HG03469 (cell line): ENCODE data around the gene LRMDA.

Source experiments
- ATAC-seq: cut with Tn5 transposase; IDR thresholded peaks from one replicate; pipeline ENCODE4 v1.9.1; 2021; ENCODE audit warnings: mild to moderate bottlenecking, moderate library complexity, moderate number of reproducible peaks; ENCODE audit not compliant: unreplicated experiment

The LRMDA gene

GRCh38 chr10:75693489-75693888, 262.1 kb downstream of the LRMDA start:
- ATAC-seq: no peak

- ATAC-seq: no peak
These were observed 262.8 kb downstream of the LRMDA start for GRCh38 chr10:75694269-75694668.

GRCh38 chr10:75694790-75695189, 263.4 kb downstream of the LRMDA start:
- ATAC-seq: no peak

- no peak for ATAC-seq
These were observed 264.6 kb downstream of the LRMDA start for GRCh38 chr10:75695994-75696393.

- no peak for ATAC-seq
These were observed 265.1 kb downstream of the LRMDA start for GRCh38 chr10:75696536-75696935.

- ATAC-seq: no peak
These were observed 271.9 kb downstream of the LRMDA start for GRCh38 chr10:75703191-75703854.

GRCh38 chr10:75705426-75705825, 274.0 kb downstream of the LRMDA start:
- no peak for ATAC-seq

GRCh38 chr10:75707080-75707840, 275.8 kb downstream of the LRMDA start:
- no peak for ATAC-seq

GRCh38 chr10:75708060-75708459, 276.6 kb downstream of the LRMDA start:
- no peak for ATAC-seq

GRCh38 chr10:75709245-75709644, 277.8 kb downstream of the LRMDA start:
- no peak for ATAC-seq

GRCh38 chr10:75709811-75710210, 278.4 kb downstream of the LRMDA start:
- no peak for ATAC-seq

- ATAC-seq: no peak
These were observed 280.9 kb downstream of the LRMDA start for GRCh38 chr10:75712242-75712880.

GRCh38 chr10:75716506-75716905, 285.1 kb downstream of the LRMDA start:
- no peak for ATAC-seq

- ATAC-seq: no peak
These were observed 285.9 kb downstream of the LRMDA start for GRCh38 chr10:75717126-75717916.

GRCh38 chr10:75718991-75719390, 287.6 kb downstream of the LRMDA start:
- no peak for ATAC-seq

- no peak for ATAC-seq
These were observed 288.7 kb downstream of the LRMDA start for GRCh38 chr10:75720157-75720556.

- ATAC-seq: no peak
These were observed 290.6 kb downstream of the LRMDA start for GRCh38 chr10:75722020-75722419.

- ATAC-seq: no peak
These were observed 291.2 kb downstream of the LRMDA start for GRCh38 chr10:75722609-75723008.

- no peak for ATAC-seq
These were observed 292.0 kb downstream of the LRMDA start for GRCh38 chr10:75723319-75723980.

- no peak for ATAC-seq
These were observed 292.6 kb downstream of the LRMDA start for GRCh38 chr10:75724047-75724446.
